Measurements from ENCODE around the gene ZBED2.

DNA sequence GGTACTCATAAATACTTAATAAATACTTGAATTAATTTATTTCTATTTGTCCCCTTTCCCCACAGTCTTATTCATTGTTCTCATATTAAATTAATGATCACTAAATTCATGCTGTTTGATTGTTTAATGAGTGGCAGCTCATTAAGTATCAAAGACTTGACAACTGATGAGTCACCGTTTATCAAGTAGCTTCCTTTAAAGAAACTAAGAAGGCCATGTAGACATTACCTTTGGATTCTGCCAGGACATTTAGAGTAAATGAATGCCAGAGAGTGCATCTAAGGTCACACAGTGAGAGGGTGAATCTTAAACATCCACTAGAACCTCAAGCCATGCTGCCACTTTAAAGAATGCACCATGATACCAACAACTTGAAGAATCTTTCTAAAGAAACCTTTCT is 23.9 kb downstream of the ZBED2 start:
- TF ChIP-seq, protein P1, sequence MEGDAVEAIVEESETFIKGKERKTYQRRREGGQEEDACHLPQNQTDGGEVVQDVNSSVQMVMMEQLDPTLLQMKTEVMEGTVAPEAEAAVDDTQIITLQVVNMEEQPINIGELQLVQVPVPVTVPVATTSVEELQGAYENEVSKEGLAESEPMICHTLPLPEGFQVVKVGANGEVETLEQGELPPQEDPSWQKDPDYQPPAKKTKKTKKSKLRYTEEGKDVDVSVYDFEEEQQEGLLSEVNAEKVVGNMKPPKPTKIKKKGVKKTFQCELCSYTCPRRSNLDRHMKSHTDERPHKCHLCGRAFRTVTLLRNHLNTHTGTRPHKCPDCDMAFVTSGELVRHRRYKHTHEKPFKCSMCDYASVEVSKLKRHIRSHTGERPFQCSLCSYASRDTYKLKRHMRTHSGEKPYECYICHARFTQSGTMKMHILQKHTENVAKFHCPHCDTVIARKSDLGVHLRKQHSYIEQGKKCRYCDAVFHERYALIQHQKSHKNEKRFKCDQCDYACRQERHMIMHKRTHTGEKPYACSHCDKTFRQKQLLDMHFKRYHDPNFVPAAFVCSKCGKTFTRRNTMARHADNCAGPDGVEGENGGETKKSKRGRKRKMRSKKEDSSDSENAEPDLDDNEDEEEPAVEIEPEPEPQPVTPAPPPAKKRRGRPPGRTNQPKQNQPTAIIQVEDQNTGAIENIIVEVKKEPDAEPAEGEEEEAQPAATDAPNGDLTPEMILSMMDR (IDR thresholded peaks at IDR 0.05 in 4 of 5, conservative IDR thresholded peaks at IDR 0.05 in 1 of 5): no peak
- TF ChIP-seq POLR2A (IDR thresholded peaks at IDR 0.05): no peak
